Kidney tubule cell (primary cell): ENCODE measurements around the gene SPAG9.
"Not testable (repeated sequence)": the region's sequence is repeated elsewhere in the genome, so short reads cannot be mapped to it uniquely, and the experiment has no call there.

Source experiments
- DNase-seq: peaks from one replicate; pipeline ENCODE4 v3.0.0-alpha.2; 2018; ENCODE audit warnings: low spot score

Gene SPAG9

GRCh38 chr17:51142597-51142996, 21.9 kb upstream of the SPAG9 start:
- no peak for DNase-seq

- no peak for DNase-seq
Observed at GRCh38 chr17:51135956-51136355, 15.3 kb upstream of the SPAG9 start.

GRCh38 chr17:51133365-51133764, 12.7 kb upstream of the SPAG9 start:
- DNase-seq: no peak

GRCh38 chr17:51132964-51133319, 12.3 kb upstream of the SPAG9 start:
- peak; percentile 59 for DNase-seq

- no peak for DNase-seq
Observed at GRCh38 chr17:51128076-51128475, 7.4 kb upstream of the SPAG9 start.

- DNase-seq: peak; percentile 53
Observed at GRCh38 chr17:51124640-51125503, 4.2 kb upstream of the SPAG9 start.

GRCh38 chr17:51122473-51123115, 1.9 kb upstream of the SPAG9 start:
- DNase-seq: not testable (repeated sequence)

- DNase-seq: peak; percentile 99
Observed at GRCh38 chr17:51121620-51122472, 1.2 kb upstream of the SPAG9 start.

- peak; percentile 57 for DNase-seq
Observed at GRCh38 chr17:51120357-51120738, 320 bp downstream of the SPAG9 start.

GRCh38 chr17:51119415-51120356, 982 bp downstream of the SPAG9 start:
- peak; percentile 40 for DNase-seq

- peak; percentile 25 for DNase-seq
Observed at GRCh38 chr17:51118330-51119195, 2.1 kb downstream of the SPAG9 start.

GRCh38 chr17:51115179-51115578, 5.5 kb downstream of the SPAG9 start:
- no peak for DNase-seq

- DNase-seq: peak; percentile 79
Observed at GRCh38 chr17:51112303-51113222, 8.1 kb downstream of the SPAG9 start.

- no peak for DNase-seq
Observed at GRCh38 chr17:51107778-51108177, 12.9 kb downstream of the SPAG9 start.

- no peak for DNase-seq
Observed at GRCh38 chr17:51103451-51103850, 17.2 kb downstream of the SPAG9 start.

- peak; percentile 64 for DNase-seq
Observed at GRCh38 chr17:51103050-51103449, 17.6 kb downstream of the SPAG9 start.

GRCh38 chr17:51097708-51098446, 22.8 kb downstream of the SPAG9 start:
- no peak for DNase-seq

GRCh38 chr17:51091635-51092034, 29.0 kb downstream of the SPAG9 start:
- no peak for DNase-seq

GRCh38 chr17:51088868-51089267, 31.8 kb downstream of the SPAG9 start:
- not testable (repeated sequence) for DNase-seq
